ENCODE data around the gene SPACA4.

- TF ChIP-seq YY1 (IDR thresholded peaks at IDR 0.05; ENCODE audit: insufficient read depth, insufficient read length) = no peak
- TF ChIP-seq ZNF274 (IDR thresholded peaks at IDR 0.05; ENCODE audit: low read depth, low read length) = no peak
- TF ChIP-seq SUZ12 (IDR thresholded peaks at IDR 0.05; ENCODE audit: extremely low read depth, insufficient read depth, insufficient read length) = no peak
Measured at GRCh38 chr19:48558018-48558684, 48.4 kb upstream of the SPACA4 start.

Data from NT2/D1 (cell line).